DMS 273 (cell line): ENCODE data around the gene FAM20A.

Experiments
- DNase-seq: peaks from one replicate; lab custom pipeline; 2025; ENCODE audit not compliant: unreplicated experiment; lab: John Stamatoyannopoulos, UW

FAM20A gene

DNA sequence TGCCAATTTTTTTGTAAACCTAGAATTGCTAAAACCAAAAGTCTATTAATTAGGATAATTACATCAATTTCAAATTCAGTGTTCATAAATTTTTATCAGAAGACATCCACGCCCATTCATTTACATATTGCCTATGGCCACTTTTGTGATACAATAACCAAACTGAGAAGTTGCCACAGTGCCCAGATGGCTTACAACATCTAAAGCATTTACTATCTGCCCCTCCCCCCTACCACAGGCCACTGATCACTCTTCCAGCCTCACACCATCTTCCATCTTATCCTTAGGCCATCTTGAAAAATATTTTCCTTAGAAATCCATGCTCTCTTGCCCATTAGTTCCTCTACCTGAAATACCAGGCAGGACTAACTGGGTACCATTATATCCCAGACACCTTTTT, 95.2 kb downstream of the FAM20A start:
- DNase-seq: no peak

DNA sequence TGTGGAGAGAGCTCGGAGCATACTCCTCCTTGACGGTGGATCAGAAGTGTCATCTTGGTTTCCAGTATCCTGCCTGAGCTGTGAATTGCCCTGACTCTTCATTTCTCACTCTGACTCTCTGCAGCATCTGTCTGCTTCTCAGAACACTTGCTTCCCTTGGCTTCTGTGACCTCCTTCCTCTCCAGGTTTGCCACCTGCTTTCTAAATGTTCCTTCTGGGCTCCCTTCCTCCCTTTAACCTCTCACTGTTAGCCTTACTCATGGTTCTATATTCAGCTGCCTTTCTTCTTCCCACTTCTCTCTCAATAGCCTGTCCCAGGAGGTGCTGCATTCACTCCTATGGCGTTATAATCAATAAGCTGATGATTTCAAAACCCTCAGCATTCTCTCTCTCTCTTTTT, 100.1 kb downstream of the FAM20A start:
- no peak for DNase-seq

DNA sequence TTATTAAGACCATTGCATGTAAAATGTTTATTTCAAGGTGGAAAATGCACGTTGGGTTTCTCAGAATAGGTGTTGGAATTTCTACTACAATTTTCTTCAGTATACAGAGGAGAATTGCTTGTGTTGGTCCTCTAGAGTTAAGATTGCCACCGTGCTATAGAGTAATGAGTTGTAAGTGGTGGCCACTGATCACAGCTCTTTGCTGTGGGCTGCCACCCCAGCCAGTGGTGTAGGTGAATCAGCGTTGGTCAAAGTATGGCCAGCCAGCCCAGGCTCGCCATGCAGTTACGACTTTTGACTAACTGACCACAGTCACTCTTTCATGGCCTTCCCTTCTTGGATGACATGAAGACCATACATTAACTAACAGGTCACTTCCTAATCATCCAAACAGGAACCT, 101.6 kb downstream of the FAM20A start:
- DNase-seq: no peak

- DNase-seq: peak; percentile 17
Measured at GRCh38 chr17:68498479-68499326, 102.5 kb downstream of the FAM20A start.

- DNase-seq: peak; percentile 17
Measured at GRCh38 chr17:68497885-68498319, 103.3 kb downstream of the FAM20A start.

GRCh38 chr17:68495081-68495480, 106.1 kb downstream of the FAM20A start:
- no peak for DNase-seq

GRCh38 chr17:68492394-68493054, 108.6 kb downstream of the FAM20A start:
- peak; percentile 31 for DNase-seq

DNA sequence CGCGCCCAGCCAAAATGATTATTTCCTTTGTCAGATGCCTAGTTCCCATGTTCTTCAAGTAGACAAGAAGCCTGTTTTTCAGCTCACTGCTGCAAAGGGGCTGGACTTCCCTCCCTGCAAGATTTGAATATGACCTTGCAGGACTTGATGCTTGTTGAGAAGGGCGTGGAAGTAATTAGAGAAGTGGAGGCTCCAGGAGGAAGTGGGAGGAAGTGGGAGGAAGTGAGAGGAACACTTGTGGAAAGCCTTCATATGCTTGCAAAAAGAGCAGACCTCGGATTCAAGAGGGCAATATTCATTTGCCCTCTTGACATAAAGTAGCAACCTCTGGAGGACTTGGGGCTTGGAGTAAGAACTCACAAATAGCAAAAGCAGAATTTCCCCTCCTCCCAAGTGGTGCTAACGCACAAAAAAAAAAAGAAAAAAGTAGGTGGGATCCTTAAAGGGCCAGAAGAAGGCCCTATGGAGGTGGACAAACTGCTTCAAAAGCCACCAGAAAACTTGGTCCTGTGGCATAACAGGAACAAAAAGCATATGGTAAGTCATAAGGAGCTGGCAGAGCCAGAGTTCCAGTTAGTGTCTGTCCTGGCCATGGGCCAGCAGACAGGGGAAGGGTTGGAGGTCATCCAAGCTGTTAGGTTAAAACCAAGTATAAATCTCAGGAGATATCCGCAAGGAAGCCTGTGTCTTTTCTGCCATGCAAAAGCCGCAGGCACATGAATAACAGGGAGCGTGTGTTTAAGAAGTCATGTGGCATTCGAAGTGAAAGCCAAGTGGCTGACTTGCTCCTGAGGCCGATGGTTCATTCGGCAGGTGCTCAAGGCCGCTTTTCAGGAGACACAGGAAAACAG, 109.6 kb downstream of the FAM20A start:
- peak; percentile 87 for DNase-seq

DNA sequence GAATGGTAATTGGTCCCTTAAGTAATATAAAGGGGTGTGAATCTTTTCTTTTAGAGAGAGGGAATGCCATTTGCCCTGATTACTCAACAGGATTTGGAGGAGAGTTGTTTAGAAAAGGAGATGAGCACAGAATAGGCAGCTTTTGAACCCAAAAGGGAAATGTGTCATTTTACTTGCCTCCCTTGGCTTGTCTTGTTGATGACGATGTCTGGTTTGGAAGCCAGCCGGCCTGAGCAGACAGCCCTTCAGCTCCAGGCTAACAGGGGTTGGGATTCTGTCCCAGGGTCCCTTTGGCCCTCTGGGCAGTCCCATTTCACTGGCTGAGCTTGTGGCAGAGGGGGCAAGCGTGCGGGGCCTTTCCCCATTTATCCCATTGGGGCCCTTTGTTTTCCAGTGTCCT, 111.2 kb downstream of the FAM20A start:
- DNase-seq: no peak
